ENCODE results near the gene TFEB. TPM values are rescaled to one million over a fixed set of nuclear protein-coding genes. Genes with fewer than 3 reads are reported as not detected.

Gene TFEB
- total and polyA plus RNA-seq, 2 of the 8 experiments (the other 6 are each of a cell fraction or from before 2014, with no cell fraction given), result 2.3 to 6.7 TPM

GRCh38 chr6:41720783-41721182, 14.6 kb downstream of the TFEB start:
- no peaks in the 10 kb centered on the region; the same call in 1 of the 2 replicates for H3K23me2 ChIP-seq (ENCODE audit: low read depth, low read length)
- no peaks in the 10 kb centered on the region for H3K79me2 ChIP-seq (ENCODE audit: control insufficient read depth in 1 of 2, insufficient read depth in 2 of 2, low read length in 2 of 2)
- H3K18ac ChIP-seq (ENCODE audit: extremely low read depth, low read length), result no peak overlapping the region
- no peak overlapping the region for H3K4me2 ChIP-seq (ENCODE audit: insufficient read depth in 1 of 2, low read depth in 2 of 2, low read length in 2 of 2)
- H3K56ac ChIP-seq (replicated peaks; ENCODE audit: insufficient read length, low read depth, low read length), result no peak overlapping the region
- H3K79me1 ChIP-seq (ENCODE audit: low read depth, low read length), result no peaks in the 10 kb centered on the region
- no peak overlapping the region for H2BK12ac ChIP-seq (ENCODE audit: low read depth, low read length)
- no peak overlapping the region for H4K8ac ChIP-seq (ENCODE audit: extremely low read depth, insufficient read depth, low read length)
- peaks cover 0 to 1% of the 10 kb centered on the region in 2 experiments for H4K20me1 ChIP-seq (replicated peaks in 1 of 2; ENCODE audit: control insufficient read depth in 1 of 2, insufficient read depth in 2 of 2, low read length in 2 of 2)
- no peak overlapping the region for H3K4ac ChIP-seq (replicated peaks; ENCODE audit: insufficient read length, low read depth, low read length)
- no peak overlapping the region for H2BK20ac ChIP-seq (ENCODE audit: low read length)
- H2AFZ ChIP-seq (ENCODE audit: low read length), result no peak overlapping the region
- H4K91ac ChIP-seq (replicated peaks; ENCODE audit: insufficient read length, low read length), result no peak overlapping the region
- H3K4me3 ChIP-seq (ENCODE audit: extremely low read depth in 1 of 4, insufficient read depth in 2 of 4, low read depth in 3 of 4, low read length in 4 of 4), result no peak overlapping the region
- DNase-seq (ENCODE audit: low read depth in 1 of 2, low spot score in 2 of 2), result no peak
- POLR2A ChIA-PET (ENCODE audit: partially characterized antibody), result no interaction called here
- no peak overlapping the region for H3K9ac ChIP-seq (replicated peaks in 1 of 4; ENCODE audit: extremely low read depth in 1 of 4, low read depth in 3 of 4, low read length in 3 of 4)
- no peak overlapping the region for H4K5ac ChIP-seq (ENCODE audit: insufficient read length, low read depth, low read length)
- no peak overlapping the region for H3K23ac ChIP-seq (ENCODE audit: insufficient read length)
- H2AK5ac ChIP-seq (ENCODE audit: low read depth, low read length), result no peak overlapping the region
- no peaks in the 10 kb centered on the region for H3K9me3 ChIP-seq (ENCODE audit: insufficient read depth in 2 of 2, low read depth in 1 of 2, low read length in 1 of 2)
- H3K14ac ChIP-seq (ENCODE audit: insufficient read length), result no peak overlapping the region
- no peak overlapping the region for H3K27ac ChIP-seq (ENCODE audit: low read depth, low read length)
- H2BK15ac ChIP-seq (ENCODE audit: low read length), result no peak overlapping the region
- no peak overlapping the region for H2BK5ac ChIP-seq (ENCODE audit: low read depth, low read length)
- H2BK120ac ChIP-seq (replicated peaks; ENCODE audit: low read depth, low read length), result no peak overlapping the region
- FAIRE-seq, result no peak
- H3K27me3 ChIP-seq (replicated peaks in 1 of 4; ENCODE audit: control insufficient read depth in 3 of 4, extremely low read depth in 1 of 4, insufficient read depth in 3 of 4, low read length in 3 of 4), result no peaks in the 10 kb centered on the region; a peak in 1 of 7 replicates
- peaks cover 0 to 10% (median 5%) of the 10 kb centered on the region in 4 experiments; a peak in 4 of 7 replicates for H3K4me1 ChIP-seq (replicated peaks in 1 of 4; ENCODE audit: control insufficient read depth in 3 of 4, insufficient read depth in 4 of 4, low read length in 3 of 4)
- 80% methylated on average over 2 of the region's 2 CpGs; no CpG with 5 or more reads in 1 of the 2 experiments for WGBS, 2 experiments (ENCODE audit: extremely low coverage in 1 of 2, insufficient coverage in 1 of 2, insufficient read length in 1 of 2, insufficient replicate concordance in 2 of 2, low coverage in 1 of 2, low lambda C conversion rate in 2 of 2, missing lambda C conversion rate in 1 of 2)
- no peaks in the 10 kb centered on the region for H3K36me3 ChIP-seq (ENCODE audit: control insufficient read depth in 2 of 4, insufficient read depth in 4 of 4, low read length in 3 of 4)
- CTCF ChIA-PET (ENCODE audit: partially characterized antibody), result interaction anchor here (0.6 to 10.4 kb wide), 5 partner anchors 12 to 352 kb away, joined by 3 to 99 read pairs (median 7); no protein-coding TSS in a partner anchor
- TF ChIP-seq TAF1 (IDR thresholded peaks at IDR 0.05; ENCODE audit: low read depth, low read length), result no peak
